CD4-positive, alpha-beta T cell (primary cell): ENCODE results near the gene LRRC4B. TPM values are rescaled to one million over a fixed set of nuclear protein-coding genes. Genes with fewer than 3 reads are reported as not detected.

ENCODE experiments used
- ATAC-seq: fragments of 200-7000 bp; cut with Tn5 transposase; one replicate; pipeline ENCODE4 v1.10.0; 2022; ENCODE audit warnings: mild to moderate bottlenecking; ENCODE audit not compliant: poor library complexity
- CTCF ChIA-PET: fragments of 350-600 bp; sonication (Branson Sonifier 250); formaldehyde crosslinking; loops from one replicate; lab custom pipeline; 2021; ENCODE audit warnings: antibody characterized with exemption, inconsistent platforms; lab: Charles Lee
- POLR2A ChIA-PET: fragments of 350-600 bp; sonication (Branson Sonifier 250); formaldehyde crosslinking; loops from one replicate; lab custom pipeline; 2021; ENCODE audit warnings: antibody characterized with exemption, inconsistent platforms; lab: Charles Lee
- DNase-seq, 14 experiments: peaks; one replicate each; pipeline ENCODE4 v3.0.0-alpha.2; 2013 to 2020; ENCODE audit warnings: mixed read lengths in 2 of 14
- H3K27ac ChIP-seq, 2 donors: one replicate each; pipeline versions ENCODE4 v1.5.1 to v1.7.0; 2013; ENCODE audit warnings: low read length in 2 of 2, low read depth in 1 of 2, mild to moderate bottlenecking in 1 of 2
- H3K27me3 ChIP-seq, 2 experiments: 1 replicate in 1 of 2; 2 replicates in 1 of 2; pipeline versions ENCODE4 v1.6.1 to v1.7.0; 2013; ENCODE audit warnings: low read length in 2 of 2, control low read depth in 1 of 2, mild to moderate bottlenecking in 1 of 2, moderate library complexity in 1 of 2; ENCODE audit not compliant: insufficient read depth in 2 of 2, control insufficient read depth in 1 of 2
- H3K36me3 ChIP-seq: one replicate; pipeline ENCODE4 v1.6.1; 2013; ENCODE audit warnings: low read length, control low read depth; ENCODE audit not compliant: insufficient read depth
- H3K4me1 ChIP-seq: one replicate; pipeline ENCODE4 v1.6.1; 2013; ENCODE audit warnings: low read length, control low read depth; ENCODE audit not compliant: insufficient read depth
- H3K4me3 ChIP-seq: one replicate; pipeline ENCODE4 v1.5.1; 2013; ENCODE audit warnings: mild to moderate bottlenecking, low read length, moderate library complexity
- H3K9me3 ChIP-seq, 2 experiments: 1 replicate in 1 of 2; 2 replicates in 1 of 2; pipeline versions ENCODE4 v1.6.1 to v1.7.0; 2013; ENCODE audit warnings: low read length in 2 of 2, mild to moderate bottlenecking in 2 of 2, control low read depth in 1 of 2, moderate library complexity in 1 of 2; ENCODE audit not compliant: control insufficient read depth in 1 of 2, insufficient read depth in 1 of 2
- H3K27ac Mint-ChIP-seq: one replicate; pipeline ENCODE4 v1.8.0; 2020; ENCODE audit warnings: mixed read lengths
- H3K27me3 Mint-ChIP-seq: one replicate; pipeline ENCODE4 v1.8.0; 2021; ENCODE audit warnings: mixed read lengths
- H3K36me3 Mint-ChIP-seq: one replicate; pipeline ENCODE4 v1.8.0; 2021; ENCODE audit warnings: low read depth, mixed read lengths
- H3K4me1 Mint-ChIP-seq: one replicate; pipeline ENCODE4 v1.8.0; 2021; ENCODE audit warnings: low read depth, mixed read lengths
- H3K4me3 Mint-ChIP-seq: one replicate; pipeline ENCODE4 v1.8.0; 2020; ENCODE audit warnings: mild to moderate bottlenecking, mixed read lengths
- H3K9me3 Mint-ChIP-seq: one replicate; pipeline ENCODE4 v1.8.0; 2020; ENCODE audit warnings: mixed read lengths
- CTCF ChIP-seq: fragments of 200-600 bp; IDR thresholded peaks from one replicate; pipeline ENCODE4 v1.8.0; 2022; ENCODE audit warnings: antibody characterized with exemption, mild to moderate bottlenecking
- intact Hi-C, 2 experiments: fragments of 100-400 bp; cut with DNase I in 1 of 2; cut with micrococcal nuclease in 1 of 2; formaldehyde crosslinking; loops; one replicate each; pipeline versions ENCODE4 v1.15.1 to v1.9.0; 2023 to 2025; cut with DNase I, micrococcal nuclease
- total RNA-seq, 174 experiments: library from RNA in 2 of 174; stranded (reverse) in 2 of 174; gene quantifications; one replicate each; pipeline ENCODE4 v1.2.3 and lab custom pipeline; 2021 to 2026

LRRC4B gene
- total RNA-seq, 2 experiments from 2014 or later = not detected

- POLR2A ChIA-PET = no interaction called here
- Histone ChIP-seq H3K27ac (no peak overlapping the region), H3K36me3 (no peaks in the 10 kb centered on the region), H3K27me3 (peaks cover 20 to 32% of the 10 kb centered on the region in 2 experiments), H3K9me3 (peaks cover 0 to 21% of the 10 kb centered on the region in 2 experiments), H3K4me3 (no peak overlapping the region), H3K4me1 (peaks cover 6% of the 10 kb centered on the region)
- Mint-ChIP-seq H3K27me3 (peaks cover 73% of the 10 kb centered on the region), H3K27ac (no peak overlapping the region), H3K4me3 (no peak overlapping the region), H3K4me1 (peaks cover under 1% of the 10 kb centered on the region), H3K9me3 (no peaks in the 10 kb centered on the region), H3K36me3 (no peaks in the 10 kb centered on the region)
- no peak for ATAC-seq
- no peak for DNase-seq
- intact Hi-C loops = no loop called here
- CTCF ChIA-PET = no interaction called here
- no peak for TF ChIP-seq CTCF
Measured at GRCh38 chr19:50602935-50603334, 34.7 kb upstream of the LRRC4B start.

GRCh38 chr19:50602496-50602895, 34.3 kb upstream of the LRRC4B start:
- no peak overlapping the region for H3K27ac ChIP-seq
- ATAC-seq (no peak), DNase-seq (no peak)
- no peak overlapping the region for H3K4me3 ChIP-seq
- no peaks in the 10 kb centered on the region for H3K36me3 Mint-ChIP-seq
- peaks cover 73% of the 10 kb centered on the region for H3K27me3 Mint-ChIP-seq
- ChIA-PET POLR2A (no interaction called here), CTCF (no interaction called here)
- no peaks in the 10 kb centered on the region for H3K36me3 ChIP-seq
- intact Hi-C loops = no loop called here
- H3K9me3 ChIP-seq = peaks cover 0 to 17% of the 10 kb centered on the region in 2 experiments
- H3K4me1 Mint-ChIP-seq = no peaks in the 10 kb centered on the region
- H3K4me1 ChIP-seq = peaks cover 2% of the 10 kb centered on the region
- H3K9me3 Mint-ChIP-seq = no peaks in the 10 kb centered on the region
- H3K27ac Mint-ChIP-seq = no peak overlapping the region
- peaks cover 16 to 30% of the 10 kb centered on the region in 2 experiments for H3K27me3 ChIP-seq
- no peak overlapping the region for H3K4me3 Mint-ChIP-seq
- TF ChIP-seq CTCF = no peak

GRCh38 chr19:50602089-50602422, 33.8 kb upstream of the LRRC4B start:
- Mint-ChIP-seq H3K27ac (no peak overlapping the region), H3K4me1 (no peaks in the 10 kb centered on the region), H3K9me3 (no peaks in the 10 kb centered on the region), H3K36me3 (no peaks in the 10 kb centered on the region), H3K27me3 (peaks cover 69% of the 10 kb centered on the region), H3K4me3 (no peak overlapping the region)
- Histone ChIP-seq H3K4me3 (no peak overlapping the region), H3K27ac (no peak overlapping the region), H3K4me1 (no peaks in the 10 kb centered on the region), H3K36me3 (no peaks in the 10 kb centered on the region), H3K9me3 (peaks cover 0 to 12% of the 10 kb centered on the region in 2 experiments), H3K27me3 (peaks cover 11 to 25% of the 10 kb centered on the region in 2 experiments)
- POLR2A ChIA-PET = no interaction called here
- CTCF ChIA-PET = no interaction called here
- intact Hi-C loops = no loop called here
- no peak for TF ChIP-seq CTCF
- ATAC-seq (no peak), DNase-seq (no peak)
